Keratinocyte (primary cell): ENCODE results near the gene NUMB. TPM values are rescaled to one million over a fixed set of nuclear protein-coding genes. Genes with fewer than 3 reads are reported as not detected.

Source experiments
- DNase-seq: peaks from one replicate; pipeline ENCODE4 v3.0.0-alpha.2; 2011; ENCODE audit warnings: low read depth, missing footprints, low spot score
- FAIRE-seq: peaks from 2 replicates; lab custom pipeline; 2011; peaks lifted over from hg19 to GRCh38; lab: Jason Lieb, UNC
- H2AFZ ChIP-seq: 2 replicates; pipeline ENCODE4 v1.6.0; 2012; ENCODE audit warnings: low read length, control low read depth, inconsistent platforms; ENCODE audit not compliant: control insufficient read depth
- H3K27ac ChIP-seq: 2 replicates; pipeline ENCODE4 v1.5.1; 2011; ENCODE audit warnings: low read length; ENCODE audit not compliant: control insufficient read depth, insufficient read depth
- H3K27me3 ChIP-seq: 3 replicates; pipeline ENCODE4 v1.6.0; 2011; ENCODE audit warnings: low read length; ENCODE audit not compliant: control insufficient read depth, insufficient read depth; ENCODE audit errors: extremely low read depth
- H3K36me3 ChIP-seq, 2 experiments: 2 replicates in 1 of 2; 3 replicates in 1 of 2; pipeline ENCODE4 v1.5.1; 2011; ENCODE audit warnings: low read length in 2 of 2, mild to moderate bottlenecking in 1 of 2; ENCODE audit not compliant: control insufficient read depth in 2 of 2, insufficient read depth in 2 of 2; ENCODE audit errors: extremely low read depth in 1 of 2
- H3K4me1 ChIP-seq: 3 replicates; pipeline ENCODE4 v1.5.1; 2011; ENCODE audit warnings: low read length; ENCODE audit not compliant: control insufficient read depth, insufficient read depth; ENCODE audit errors: extremely low read depth
- H3K4me2 ChIP-seq: 3 replicates; pipeline ENCODE4 v1.6.0; 2011; ENCODE audit warnings: low read depth, low read length; ENCODE audit not compliant: control insufficient read depth, insufficient read depth; ENCODE audit errors: extremely low read depth
- H3K4me3 ChIP-seq, 3 experiments: fragments of 200-600 bp in 1 of 3; sonication (generic) in 1 of 3; 2 replicates in 2 of 3; 3 replicates in 1 of 3; pipeline ENCODE4 v1.5.1; 2011 to 2016; ENCODE audit warnings: low read length in 3 of 3, mild to moderate bottlenecking in 3 of 3, control low read depth in 2 of 3, inconsistent platforms in 1 of 3, low read depth in 1 of 3, mixed read lengths in 1 of 3, mixed run types in 1 of 3, moderate library complexity in 1 of 3; ENCODE audit not compliant: control insufficient read depth in 2 of 3, insufficient read depth in 2 of 3; ENCODE audit errors: extremely low read depth in 1 of 3
- H3K79me2 ChIP-seq: 2 replicates; pipeline ENCODE4 v1.6.0; 2012; ENCODE audit warnings: low read length; ENCODE audit not compliant: control insufficient read depth, insufficient read depth
- H3K9ac ChIP-seq: 3 replicates; pipeline ENCODE4 v1.6.0; 2011; ENCODE audit warnings: low read length; ENCODE audit not compliant: control insufficient read depth, insufficient read depth; ENCODE audit errors: extremely low read depth
- H3K9me1 ChIP-seq: 3 replicates; pipeline ENCODE4 v1.6.0; 2011; ENCODE audit warnings: low read length; ENCODE audit not compliant: control insufficient read depth, insufficient read depth; ENCODE audit errors: extremely low read depth
- H3K9me3 ChIP-seq: 2 replicates; pipeline ENCODE4 v1.5.1; 2012; ENCODE audit warnings: low read depth, low read length; ENCODE audit not compliant: control insufficient read depth
- H4K20me1 ChIP-seq: 3 replicates; pipeline ENCODE4 v1.6.0; 2011; ENCODE audit warnings: low read length; ENCODE audit not compliant: control insufficient read depth, insufficient read depth; ENCODE audit errors: extremely low read depth
- CTCF ChIP-seq, 3 experiments: IDR thresholded peaks in 1 of 3; conservative IDR thresholded peaks in 1 of 3; optimal IDR thresholded peaks in 1 of 3; 2 replicates in 2 of 3; 3 replicates in 1 of 3; pipeline versions ENCODE3 to v1.5.1; 2011; ENCODE audit warnings: low read length in 3 of 3, mild to moderate bottlenecking in 3 of 3, moderate library complexity in 2 of 3, control low read depth in 1 of 3, inconsistent platforms in 1 of 3; ENCODE audit not compliant: insufficient read depth in 2 of 3; ENCODE audit errors: extremely low read depth in 1 of 3
- EZH2 ChIP-seq: IDR thresholded peaks from one replicate; pipeline ENCODE4 v1.6.1; 2012; ENCODE audit warnings: inconsistent platforms, mild to moderate bottlenecking, low read length, moderate library complexity
- dilution Hi-C: fragments of 300-500 bp; cut with MboI; formaldehyde crosslinking; loops from one replicate; pipeline ENCODE4 v1.7.0; 2020; ENCODE audit warnings: low sequenced_read_pairs; ENCODE audit not compliant: extremely low pct_ligation_motif_present
- polyA plus RNA-seq, 5 experiments: library from polyadenylated mRNA; depleted of rRNA in 3 of 5; stranded (reverse) in 3 of 5; stranded (forward) in 1 of 5; unstranded in 1 of 5; fragments of >200 nt; gene quantifications; 1 replicate in 1 of 5; 2 replicates in 3 of 5; 3 replicates in 1 of 5; pipeline versions ENCODE4 v1.2.1 to v1.2.3, GENCODE V29; 2011 to 2012; ENCODE audit warnings: missing spikeins in 2 of 5, low read depth in 1 of 5, low replicate concordance in 1 of 5

Gene NUMB
- polyA plus RNA-seq, 1 donor (not counting 4 experiments of a cell fraction or from before 2014, with no cell fraction given), result 110 TPM

GRCh38 chr14:73287071-73287470, 171.3 kb downstream of the NUMB start:
- dilution Hi-C loops, result no loop called here
- Histone ChIP-seq H3K4me1 (no peaks in the 10 kb centered on the region), H3K4me2 (no peak overlapping the region), H4K20me1 (no peaks in the 10 kb centered on the region), H3K9me1 (no peaks in the 10 kb centered on the region), H3K79me2 (no peaks in the 10 kb centered on the region), H3K9ac (no peak overlapping the region), H3K4me3 (no peak overlapping the region), H3K36me3 (peaks cover 17 to 35% of the 10 kb centered on the region in 2 experiments), H3K27me3 (no peaks in the 10 kb centered on the region), H2AFZ (no peak overlapping the region), H3K9me3 (no peaks in the 10 kb centered on the region), H3K27ac (no peak overlapping the region)
- FAIRE-seq (no peak), DNase-seq (no peak)
- TF ChIP-seq CTCF (optimal IDR thresholded peaks at IDR 0.05 in 1 of 3, IDR thresholded peaks at IDR 0.05 in 1 of 3, conservative IDR thresholded peaks at IDR 0.05 in 1 of 3; ENCODE audit: extremely low read depth in 1 of 3, insufficient read depth in 2 of 3, low read length in 3 of 3) (no peak), EZH2 (no peak)

- no peaks in the 10 kb centered on the region for H3K9me3 ChIP-seq
- DNase-seq (no peak), FAIRE-seq (no peak)
- H3K27me3 ChIP-seq, result no peaks in the 10 kb centered on the region
- H3K36me3 ChIP-seq, result peaks cover 17 to 39% of the 10 kb centered on the region in 2 experiments
- dilution Hi-C loops, result no loop called here
- H3K4me2 ChIP-seq, result no peak overlapping the region
- no peaks in the 10 kb centered on the region for H3K79me2 ChIP-seq
- H3K4me1 ChIP-seq, result no peaks in the 10 kb centered on the region
- no peak for TF ChIP-seq EZH2
- H3K9me1 ChIP-seq, result no peaks in the 10 kb centered on the region
- no peak overlapping the region for H3K4me3 ChIP-seq
- no peak overlapping the region for H3K27ac ChIP-seq
- no peak overlapping the region for H3K9ac ChIP-seq
- H2AFZ ChIP-seq, result no peak overlapping the region
- no peaks in the 10 kb centered on the region for H4K20me1 ChIP-seq
These were observed 171.7 kb downstream of the NUMB start for GRCh38 chr14:73286598-73286997.

GRCh38 chr14:73285979-73286378, 172.4 kb downstream of the NUMB start:
- no peak overlapping the region for H2AFZ ChIP-seq
- dilution Hi-C loops, result no loop called here
- TF ChIP-seq EZH2 (no peak), CTCF (optimal IDR thresholded peaks at IDR 0.05 in 1 of 3, IDR thresholded peaks at IDR 0.05 in 1 of 3, conservative IDR thresholded peaks at IDR 0.05 in 1 of 3; ENCODE audit: extremely low read depth in 1 of 3, insufficient read depth in 2 of 3, low read length in 3 of 3) (no peak)
- no peak overlapping the region for H3K4me2 ChIP-seq
- no peaks in the 10 kb centered on the region for H3K79me2 ChIP-seq
- DNase-seq (no peak), FAIRE-seq (no peak)
- H3K27me3 ChIP-seq, result no peaks in the 10 kb centered on the region
- H3K36me3 ChIP-seq, result peaks cover 17 to 41% of the 10 kb centered on the region in 2 experiments
- H3K4me1 ChIP-seq, result no peaks in the 10 kb centered on the region
- no peaks in the 10 kb centered on the region for H4K20me1 ChIP-seq
- H3K9me3 ChIP-seq, result no peaks in the 10 kb centered on the region
- H3K4me3 ChIP-seq, result no peak overlapping the region
- H3K9me1 ChIP-seq, result no peaks in the 10 kb centered on the region
- H3K9ac ChIP-seq, result no peak overlapping the region
- H3K27ac ChIP-seq, result no peak overlapping the region
